Loucy (cell line): ENCODE data around the gene MED13L.

Experiments
- H2AFZ ChIP-seq: fragments of 200-600 bp; sonication (generic); 2 replicates; pipeline ENCODE4 v1.6.0; 2016; ENCODE audit warnings: antibody characterized with exemption, mild to moderate bottlenecking, low read length, moderate library complexity
- H3F3A ChIP-seq: fragments of 200-600 bp; 2 replicates; pipeline ENCODE4 v1.6.0; 2016; ENCODE audit warnings: antibody characterized with exemption, low read depth, mild to moderate bottlenecking
- H3K27me3 ChIP-seq: fragments of 200-600 bp; sonication (generic); 2 replicates; pipeline ENCODE4 v1.6.1; 2014; ENCODE audit warnings: low read length, mild to moderate bottlenecking; ENCODE audit not compliant: insufficient read depth, poor library complexity, severe bottlenecking
- H3K36me3 ChIP-seq: fragments of 200-600 bp; sonication (generic); 2 replicates; pipeline ENCODE4 v1.6.1; 2016; ENCODE audit warnings: low read length; ENCODE audit not compliant: insufficient read depth
- H3K4me1 ChIP-seq: fragments of 200-600 bp; sonication (generic); 2 replicates; pipeline ENCODE4 v1.5.1; 2014; ENCODE audit warnings: low read length, mild to moderate bottlenecking; ENCODE audit not compliant: insufficient read depth, poor library complexity, severe bottlenecking
- H3K4me2 ChIP-seq: fragments of 200-600 bp; sonication (generic); 2 replicates; pipeline ENCODE4 v1.6.0; 2014; ENCODE audit warnings: antibody characterized with exemption, low read length, low read depth, mild to moderate bottlenecking; ENCODE audit not compliant: poor library complexity, severe bottlenecking
- H3K4me3 ChIP-seq: fragments of 200-600 bp; sonication (generic); 2 replicates; pipeline ENCODE4 v1.5.1; 2014; ENCODE audit warnings: low read length, mild to moderate bottlenecking, mixed read lengths; ENCODE audit not compliant: poor library complexity, severe bottlenecking
- H3K79me2 ChIP-seq: fragments of 200-600 bp; sonication (generic); 2 replicates; pipeline ENCODE4 v1.6.1; 2014; ENCODE audit warnings: low read length; ENCODE audit not compliant: insufficient read depth
- H3K9ac ChIP-seq: fragments of 200-600 bp; sonication (generic); 2 replicates; pipeline ENCODE4 v1.6.0; 2014; ENCODE audit warnings: mild to moderate bottlenecking, low read depth, low read length, moderate library complexity; ENCODE audit not compliant: poor library complexity, severe bottlenecking
- H3K9me2 ChIP-seq: fragments of 200-600 bp; sonication (generic); replicated peaks from 2 replicates; pipeline ENCODE4 v1.6.1; 2016; ENCODE audit warnings: low read depth, low read length, mixed read lengths
- H3K9me3 ChIP-seq: fragments of 200-600 bp; sonication (generic); 2 replicates; pipeline ENCODE4 v1.6.1; 2014; ENCODE audit warnings: mild to moderate bottlenecking, antibody characterized with exemption, low read length, low read depth; ENCODE audit not compliant: insufficient read depth
- H4K20me1 ChIP-seq: fragments of 200-600 bp; sonication (generic); 2 replicates; pipeline ENCODE4 v1.6.0; 2014; ENCODE audit warnings: antibody characterized with exemption, low read length, mild to moderate bottlenecking; ENCODE audit not compliant: insufficient read depth, poor library complexity, severe bottlenecking
- EZH2phosphoT487 ChIP-seq: fragments of 200-600 bp; IDR thresholded peaks from 2 replicates; pipeline ENCODE4 v1.6.1; 2018; ENCODE audit warnings: antibody characterized with exemption, mild to moderate bottlenecking, moderate library complexity, borderline replicate concordance
- TF ChIP-seq, protein P1 (sequence below): fragments of 200-600 bp; sonication (generic); conservative IDR thresholded peaks from 2 replicates; pipeline ENCODE4 v1.5.1; 2014; ENCODE audit warnings: mild to moderate bottlenecking, antibody characterized with exemption, low read length

The MED13L gene

DNA sequence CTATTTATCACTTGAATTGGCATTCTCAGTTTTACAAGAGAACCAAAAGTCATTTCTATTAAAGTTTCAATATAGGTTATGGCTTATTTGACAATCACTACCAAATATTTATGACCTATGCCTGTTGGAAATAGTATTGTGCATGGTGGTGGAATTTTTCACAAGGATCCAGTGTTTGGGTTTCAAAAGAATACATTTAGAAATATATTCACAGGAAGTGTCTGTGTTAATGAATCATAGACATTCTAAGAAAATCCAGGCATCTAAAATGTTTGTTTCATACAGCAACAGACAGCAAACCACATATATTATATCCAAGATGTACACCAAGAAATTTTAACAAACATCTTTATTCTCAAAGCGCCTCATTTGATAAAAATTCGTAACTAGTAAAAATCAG is 92.7 kb downstream of the MED13L start:
- Histone ChIP-seq H3K4me2 (no peak overlapping the region), H3F3A (no peaks in the 10 kb centered on the region), H3K4me3 (no peak overlapping the region), H3K36me3 (no peaks in the 10 kb centered on the region), H2AFZ (no peak overlapping the region), H3K9me2 (no peaks in the 10 kb centered on the region), H3K4me1 (peaks cover 29% of the 10 kb centered on the region), H3K79me2 (peaks cover 96% of the 10 kb centered on the region), H4K20me1 (peaks cover 57% of the 10 kb centered on the region), H3K27me3 (no peaks in the 10 kb centered on the region), H3K9ac (no peak overlapping the region), H3K9me3 (no peaks in the 10 kb centered on the region)
- TF ChIP-seq EZH2phosphoT487, result no peak
- TF ChIP-seq, protein P1, sequence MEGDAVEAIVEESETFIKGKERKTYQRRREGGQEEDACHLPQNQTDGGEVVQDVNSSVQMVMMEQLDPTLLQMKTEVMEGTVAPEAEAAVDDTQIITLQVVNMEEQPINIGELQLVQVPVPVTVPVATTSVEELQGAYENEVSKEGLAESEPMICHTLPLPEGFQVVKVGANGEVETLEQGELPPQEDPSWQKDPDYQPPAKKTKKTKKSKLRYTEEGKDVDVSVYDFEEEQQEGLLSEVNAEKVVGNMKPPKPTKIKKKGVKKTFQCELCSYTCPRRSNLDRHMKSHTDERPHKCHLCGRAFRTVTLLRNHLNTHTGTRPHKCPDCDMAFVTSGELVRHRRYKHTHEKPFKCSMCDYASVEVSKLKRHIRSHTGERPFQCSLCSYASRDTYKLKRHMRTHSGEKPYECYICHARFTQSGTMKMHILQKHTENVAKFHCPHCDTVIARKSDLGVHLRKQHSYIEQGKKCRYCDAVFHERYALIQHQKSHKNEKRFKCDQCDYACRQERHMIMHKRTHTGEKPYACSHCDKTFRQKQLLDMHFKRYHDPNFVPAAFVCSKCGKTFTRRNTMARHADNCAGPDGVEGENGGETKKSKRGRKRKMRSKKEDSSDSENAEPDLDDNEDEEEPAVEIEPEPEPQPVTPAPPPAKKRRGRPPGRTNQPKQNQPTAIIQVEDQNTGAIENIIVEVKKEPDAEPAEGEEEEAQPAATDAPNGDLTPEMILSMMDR, result no peak

DNA sequence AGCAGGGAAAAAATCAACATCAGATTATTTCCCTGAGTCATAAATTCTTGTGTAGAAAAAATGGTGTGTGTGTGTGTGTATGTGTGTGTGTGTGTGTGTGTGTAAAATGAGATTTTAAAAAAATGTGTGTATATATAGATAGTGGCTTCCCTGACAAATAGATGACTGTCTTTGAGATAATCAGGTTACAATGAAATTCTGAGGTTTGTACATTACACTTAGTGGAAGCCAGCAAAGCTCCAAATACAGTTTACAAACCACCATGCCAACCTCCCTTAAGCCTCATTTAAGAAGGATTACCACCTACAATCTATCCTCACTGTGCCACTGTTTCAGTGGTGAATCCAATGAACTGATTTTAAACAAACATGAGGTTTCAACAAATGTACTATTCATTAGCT is 93.8 kb downstream of the MED13L start:
- Histone ChIP-seq H3K4me1 (peaks cover 29% of the 10 kb centered on the region), H3K36me3 (no peaks in the 10 kb centered on the region), H3F3A (no peaks in the 10 kb centered on the region), H3K79me2 (peaks cover 95% of the 10 kb centered on the region), H2AFZ (no peak overlapping the region), H3K4me3 (no peak overlapping the region), H3K9me2 (no peaks in the 10 kb centered on the region), H3K27me3 (no peaks in the 10 kb centered on the region), H3K9me3 (no peaks in the 10 kb centered on the region), H4K20me1 (peaks cover 53% of the 10 kb centered on the region), H3K9ac (no peak overlapping the region), H3K4me2 (no peak overlapping the region)
- no peak for TF ChIP-seq EZH2phosphoT487
- TF ChIP-seq, protein P1, result no peak

DNA sequence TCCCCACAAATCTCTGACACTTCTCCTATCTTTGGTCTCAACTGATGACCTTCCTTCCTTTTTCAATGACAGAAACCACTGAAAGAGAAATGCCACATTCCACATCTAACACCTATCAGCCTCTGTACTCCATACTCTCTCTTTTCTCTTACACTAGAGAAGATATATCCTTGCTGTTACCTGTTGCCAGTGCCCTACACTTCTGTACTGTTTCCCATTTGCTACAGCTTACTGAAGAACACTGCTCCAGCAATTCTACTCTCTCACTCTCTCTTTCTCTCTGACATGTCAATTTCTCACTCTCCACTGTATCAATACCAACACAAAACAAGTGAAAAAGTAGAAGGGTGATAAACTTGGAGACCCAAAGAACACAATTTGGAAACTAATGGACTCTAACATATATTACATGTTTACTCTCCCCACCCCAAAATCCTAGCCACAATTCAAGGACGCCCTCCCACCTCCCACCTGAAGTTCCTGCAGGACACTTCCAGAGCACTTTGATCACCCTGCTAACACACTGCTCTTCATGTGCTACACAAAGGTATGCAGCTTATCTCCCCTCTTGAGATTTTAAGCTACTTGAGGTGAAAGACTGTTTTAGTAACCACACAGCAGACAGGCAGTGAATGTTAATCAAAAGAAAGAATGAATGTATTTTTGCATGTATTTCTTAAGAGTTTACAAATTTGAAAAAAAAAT is 95.0 kb downstream of the MED13L start:
- peaks cover 20% of the 10 kb centered on the region for H3K4me1 ChIP-seq
- no peaks in the 10 kb centered on the region for H3F3A ChIP-seq
- H4K20me1 ChIP-seq, result peaks cover 53% of the 10 kb centered on the region

More for the DNA sequence above, 95.0 kb downstream of the MED13L start:
- H3K9me2 ChIP-seq, result no peaks in the 10 kb centered on the region
- no peaks in the 10 kb centered on the region for H3K9me3 ChIP-seq
- H3K9ac ChIP-seq, result no peak overlapping the region
- TF ChIP-seq EZH2phosphoT487, result no peak
- TF ChIP-seq, protein P1, result no peak
- H3K36me3 ChIP-seq, result no peaks in the 10 kb centered on the region
- no peak overlapping the region for H3K4me2 ChIP-seq
- no peaks in the 10 kb centered on the region for H3K27me3 ChIP-seq
- H3K4me3 ChIP-seq, result no peak overlapping the region
- no peak overlapping the region for H2AFZ ChIP-seq
- H3K79me2 ChIP-seq, result peaks cover 97% of the 10 kb centered on the region
